HG03280 (cell line): ENCODE data around the gene STARD5.
A peak's percentile ranks its signal among the peaks of the same experiment; 100 is the strongest.
"Not testable (repeated sequence)": the region's sequence is repeated elsewhere in the genome, so short reads cannot be mapped to it uniquely, and the experiment has no call there.

Experiments
- ATAC-seq: cut with Tn5 transposase; IDR thresholded peaks from one replicate; pipeline ENCODE4 v1.9.1; 2021; ENCODE audit warnings: mild to moderate bottlenecking, moderate library complexity; ENCODE audit not compliant: unreplicated experiment

The STARD5 gene

DNA sequence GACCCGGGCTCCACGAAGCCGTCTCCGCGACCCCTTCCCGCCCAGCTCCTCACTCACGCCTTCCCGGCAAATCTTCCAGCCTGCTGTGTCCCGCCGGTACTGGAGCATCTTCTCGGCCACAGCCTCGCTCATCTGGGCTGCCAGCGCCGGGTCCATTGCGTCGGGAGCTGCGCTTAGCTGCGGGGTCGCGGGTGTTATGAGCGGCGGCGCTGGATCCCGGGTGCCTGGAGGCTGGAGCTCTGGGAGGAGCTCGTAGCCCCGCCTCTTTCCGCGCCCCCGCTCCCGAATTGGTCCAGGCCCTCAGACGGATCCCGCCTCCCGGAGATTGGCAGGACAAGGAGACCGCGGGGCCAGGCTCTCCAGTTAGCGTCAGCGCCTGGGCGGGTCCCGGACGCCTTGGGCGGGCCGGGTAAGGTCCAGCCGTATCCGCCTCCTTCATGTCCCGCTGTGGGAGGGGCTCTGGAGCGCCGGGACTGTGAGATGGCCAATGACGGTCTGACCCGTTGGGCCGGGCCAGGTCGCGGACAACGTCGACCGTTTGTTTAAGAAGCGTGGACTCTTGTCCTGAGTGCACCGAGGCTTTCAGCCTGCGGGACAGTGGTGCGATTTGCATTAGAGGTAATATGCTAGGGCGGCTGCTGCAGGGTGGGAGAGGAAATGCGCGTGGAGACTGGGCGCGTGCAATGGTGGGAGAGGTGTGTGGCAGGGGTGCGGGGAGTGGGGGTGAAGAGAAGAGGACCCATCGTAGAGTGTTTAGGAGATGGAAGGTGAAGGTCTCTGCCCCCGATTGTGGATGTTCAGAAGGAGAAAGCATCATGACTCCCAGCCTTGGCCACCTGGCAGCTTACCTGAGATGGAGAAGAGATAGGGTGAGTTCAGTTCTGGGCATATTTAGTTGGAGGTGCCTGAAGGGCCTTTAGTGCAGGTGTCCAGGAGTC, at the start of gene STARD5:
Gene STARD5 (minus strand): TSS at position 198 of the 938 bp plus-strand sequence. CDS start 42 bp downstream, at position 156.
- ATAC-seq, result peak; percentile 100

GRCh38 chr15:81373176-81373575, 49.2 kb upstream of the STARD5 start:
- no peak for ATAC-seq

DNA sequence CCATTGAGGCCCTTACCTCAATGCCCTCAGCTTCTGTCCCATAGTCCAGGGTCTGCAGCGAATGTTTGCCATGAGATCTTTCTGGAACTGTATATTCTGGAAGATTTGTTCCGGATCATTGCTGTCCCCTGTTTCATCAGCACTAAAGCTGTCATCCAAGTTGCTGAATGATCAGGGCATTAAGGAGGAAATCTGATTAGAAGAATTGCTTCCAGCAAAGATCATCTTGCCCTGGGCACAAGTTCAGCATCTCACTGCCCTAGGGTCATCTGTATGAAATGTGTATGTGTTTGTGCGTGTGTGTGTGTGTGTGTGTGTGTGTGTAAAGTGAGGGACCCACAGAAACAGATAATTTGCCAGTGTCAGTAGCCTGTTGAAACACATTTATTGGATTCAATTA, 48.6 kb upstream of the STARD5 start:
- ATAC-seq, result no peak

- no peak for ATAC-seq
Measured at GRCh38 chr15:81363718-81364500, 40.0 kb upstream of the STARD5 start.

DNA sequence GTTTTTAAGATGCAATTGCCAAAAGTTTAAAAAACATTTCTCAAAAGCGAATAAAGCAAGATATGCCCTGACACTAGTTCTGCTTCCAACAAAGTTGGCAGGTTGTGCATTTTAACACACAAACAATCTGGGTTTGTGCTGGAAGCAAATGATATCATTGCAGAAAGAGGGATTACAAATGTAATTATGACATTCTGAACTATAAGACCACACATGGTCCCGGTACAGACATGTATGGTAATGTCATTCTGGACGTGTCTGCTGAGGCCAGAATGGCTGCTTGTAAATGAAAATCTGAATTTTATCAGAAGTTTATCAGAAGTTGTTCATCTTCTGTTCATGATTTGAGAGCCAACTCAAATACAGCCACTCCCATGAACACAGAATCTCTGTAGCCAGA, 39.3 kb upstream of the STARD5 start:
- ATAC-seq, result no peak

GRCh38 chr15:81362790-81363189, 38.8 kb upstream of the STARD5 start:
- ATAC-seq, result no peak

GRCh38 chr15:81361891-81362290, 38.0 kb upstream of the STARD5 start:
- ATAC-seq, result no peak

GRCh38 chr15:81360491-81360890, 36.5 kb upstream of the STARD5 start:
- no peak for ATAC-seq

GRCh38 chr15:81358248-81358647, 34.3 kb upstream of the STARD5 start:
- ATAC-seq, result no peak

GRCh38 chr15:81357180-81357686, 33.3 kb upstream of the STARD5 start:
- ATAC-seq, result no peak

- no peak for ATAC-seq
Measured at GRCh38 chr15:81356252-81356651, 32.3 kb upstream of the STARD5 start.

- no peak for ATAC-seq
Measured at GRCh38 chr15:81351651-81352050, 27.7 kb upstream of the STARD5 start.

DNA sequence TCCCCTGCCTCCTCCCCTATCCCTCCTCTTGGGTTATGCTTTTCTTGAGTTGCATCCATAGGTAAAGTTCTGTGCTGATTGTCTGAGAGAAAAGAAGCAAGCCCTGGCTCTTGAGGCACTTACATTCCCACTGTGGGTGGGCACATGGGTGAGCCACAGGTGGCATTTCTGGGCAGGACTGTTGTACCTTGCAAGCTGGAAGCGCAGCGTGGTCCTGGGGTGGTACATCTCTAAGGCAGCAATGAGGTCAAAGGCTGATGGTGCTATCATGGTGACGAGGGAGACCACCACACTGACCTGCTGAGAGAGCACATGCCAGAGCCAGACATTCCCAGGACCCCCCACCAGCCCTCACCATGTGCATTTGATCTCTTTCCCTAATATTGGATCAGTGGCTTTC, 25.3 kb upstream of the STARD5 start:
- ATAC-seq, result no peak

DNA sequence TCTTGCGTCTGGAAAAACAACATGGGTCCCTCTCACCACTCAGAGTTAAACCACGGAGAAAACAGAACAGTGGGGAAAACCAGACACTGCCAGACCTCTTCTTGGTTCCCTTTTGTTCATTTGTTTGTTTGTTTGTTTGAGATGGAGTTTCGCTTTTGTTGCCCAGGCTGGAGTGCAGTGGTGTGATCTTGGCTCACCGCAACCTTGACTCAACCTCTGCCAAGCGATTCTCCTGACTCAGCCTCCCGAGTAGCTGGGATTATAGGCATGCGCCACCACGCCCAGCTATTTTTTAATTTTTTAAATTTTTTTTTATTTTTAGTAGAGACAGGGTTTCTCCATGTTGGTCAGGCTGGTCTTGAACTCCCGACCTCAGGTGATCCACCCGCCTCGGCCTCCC, 24.8 kb upstream of the STARD5 start:
- ATAC-seq, result not testable (repeated sequence)

DNA sequence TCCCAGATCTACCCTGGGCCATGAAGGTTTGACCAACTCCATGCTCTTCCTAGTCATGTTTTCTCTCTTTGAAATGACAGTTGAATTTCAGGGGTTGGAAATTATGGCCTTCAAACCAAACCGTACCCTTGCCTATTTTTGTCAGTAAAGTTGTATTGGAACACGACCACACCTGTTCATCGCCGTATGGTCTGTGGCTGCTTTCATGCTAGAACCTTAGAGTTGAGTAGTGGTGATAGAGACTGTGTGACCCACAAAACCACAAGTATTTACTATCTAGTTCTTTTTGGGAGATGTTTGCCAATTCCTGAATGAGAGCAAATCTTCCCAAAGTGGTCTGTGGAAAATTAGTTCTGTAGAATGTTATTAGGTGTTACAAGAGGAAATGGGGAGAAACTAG, 24.0 kb upstream of the STARD5 start:
- ATAC-seq, result no peak

DNA sequence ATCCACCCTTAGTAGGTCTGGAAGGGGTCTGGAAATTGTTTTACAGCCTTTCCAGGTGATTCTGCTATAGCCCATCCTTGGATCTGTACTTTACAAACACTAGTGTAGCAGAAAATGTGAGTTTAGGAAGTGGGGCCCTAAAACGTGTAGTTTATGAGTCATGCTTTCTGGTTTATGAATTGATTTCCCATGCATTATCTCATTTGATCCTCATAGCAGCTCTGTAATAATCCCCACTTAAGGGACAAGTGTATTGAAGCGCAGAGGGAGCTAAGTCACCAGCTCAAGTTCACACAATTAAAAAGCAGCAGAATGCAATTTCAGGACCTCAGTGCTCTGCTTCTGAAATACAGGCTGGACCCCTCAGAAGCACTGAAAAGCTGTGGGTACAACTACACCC, 22.7 kb upstream of the STARD5 start:
- no peak for ATAC-seq

GRCh38 chr15:81343371-81343770, 19.4 kb upstream of the STARD5 start:
- ATAC-seq, result no peak

DNA sequence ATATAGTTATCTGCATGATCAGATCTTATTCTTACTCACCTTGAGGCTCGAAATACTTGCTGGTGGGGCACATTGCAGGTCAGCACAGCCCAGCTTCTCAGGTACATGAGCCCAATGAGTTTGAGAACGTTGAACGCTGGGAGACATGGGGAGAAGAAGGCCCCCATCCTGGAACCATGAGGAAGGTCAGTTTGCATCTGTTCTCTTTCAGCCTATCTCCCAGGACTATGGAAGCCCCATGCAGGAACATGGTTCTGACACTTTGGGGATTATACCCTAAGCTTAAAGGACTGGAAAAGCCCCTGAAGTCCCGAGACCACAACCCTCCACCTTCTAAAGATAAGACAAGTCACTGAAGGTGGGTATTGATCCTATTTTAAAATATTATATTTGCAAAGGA, 17.4 kb upstream of the STARD5 start:
- no peak for ATAC-seq

- no peak for ATAC-seq
Measured at GRCh38 chr15:81339851-81340250, 15.9 kb upstream of the STARD5 start.

GRCh38 chr15:81339321-81339720, 15.4 kb upstream of the STARD5 start:
- ATAC-seq, result no peak

- ATAC-seq, result no peak
Measured at GRCh38 chr15:81338170-81339007, 14.4 kb upstream of the STARD5 start.
